A673 (cell line): ENCODE data around the gene NRP2. TPM values are rescaled to one million over a fixed set of nuclear protein-coding genes. Genes with fewer than 3 reads are reported as not detected.

Source experiments
- BruUV-seq: library from RNA; stranded (reverse); fragments of 400-500 nt; replicated peaks from 2 replicates; lab custom pipeline; 2021; lab: Mats Ljungman, UMichigan
- CTCF ChIA-PET: fragments of 300-600 bp; sonication (Branson Sonifier 250); formaldehyde crosslinking; loops from one replicate; lab custom pipeline; 2022; ENCODE audit warnings: antibody characterized with exemption; lab: Charles Lee
- POLR2A ChIA-PET: fragments of 300-600 bp; sonication (Branson Sonifier 250); formaldehyde crosslinking; loops from one replicate; lab custom pipeline; 2022; ENCODE audit warnings: antibody characterized with exemption; ENCODE audit not compliant: low non-redundant PET; lab: Charles Lee
- DNase-seq: peaks from one replicate; pipeline ENCODE4 v3.0.0-alpha.2; 2015; ENCODE audit warnings: low spot score
- H3K27ac ChIP-seq: fragments of 200-600 bp; sonication (generic); 2 replicates; pipeline ENCODE4 v1.5.1; 2016; ENCODE audit warnings: mixed run types, low read depth, mild to moderate bottlenecking, mixed read lengths, antibody characterized with exemption, low read length; ENCODE audit not compliant: poor library complexity, severe bottlenecking
- H3K27me3 ChIP-seq: fragments of 200-600 bp; sonication (generic); replicated peaks from 2 replicates; pipeline ENCODE4 v1.6.1; 2017; ENCODE audit warnings: mixed run types, low read depth, mild to moderate bottlenecking, mixed read lengths, antibody characterized with exemption, low read length; ENCODE audit not compliant: insufficient read depth, poor library complexity
- H3K36me3 ChIP-seq: fragments of 200-600 bp; sonication (generic); 2 replicates; pipeline ENCODE4 v1.6.1; 2016; ENCODE audit warnings: mixed run types, mild to moderate bottlenecking, mixed read lengths, antibody characterized with exemption, low read length; ENCODE audit not compliant: insufficient read depth, poor library complexity, severe bottlenecking
- H3K4me1 ChIP-seq: fragments of 200-600 bp; sonication (generic); 2 replicates; pipeline ENCODE4 v1.6.1; 2017; ENCODE audit warnings: mixed run types, mild to moderate bottlenecking, mixed read lengths, antibody characterized with exemption, low read length; ENCODE audit not compliant: insufficient read depth, poor library complexity, severe bottlenecking
- H3K4me3 ChIP-seq: fragments of 200-600 bp; sonication (generic); 2 replicates; pipeline ENCODE4 v1.5.1; 2016; ENCODE audit warnings: low read depth, mixed run types, mild to moderate bottlenecking, mixed read lengths, low read length; ENCODE audit not compliant: poor library complexity, severe bottlenecking
- H3K9me3 ChIP-seq: fragments of 200-600 bp; sonication (generic); 2 replicates; pipeline ENCODE4 v1.6.1; 2016; ENCODE audit warnings: mixed run types, low read depth, mild to moderate bottlenecking, mixed read lengths, antibody characterized with exemption, low read length; ENCODE audit not compliant: poor library complexity, severe bottlenecking
- EZH2 ChIP-seq: fragments of 200-600 bp; sonication (generic); IDR thresholded peaks from 2 replicates; pipeline ENCODE4 v1.6.1; 2017; ENCODE audit warnings: borderline replicate concordance, low read depth, mild to moderate bottlenecking, mixed read lengths, antibody characterized with exemption, low read length; ENCODE audit not compliant: poor library complexity, severe bottlenecking
- intact Hi-C: fragments of 100-400 bp; cut with micrococcal nuclease; formaldehyde crosslinking; loops from one replicate; pipeline ENCODE4 v1.10.0; 2022; ENCODE audit not compliant: unreplicated experiment
- total RNA-seq: library from RNA; stranded (reverse); gene quantifications from 2 replicates; pipeline ENCODE4 v1.2.3, GENCODE V29; 2021
- TF ChIP-seq, protein P1 (sequence below): fragments of 300-800, 200-600 bp; sonication (generic); conservative IDR thresholded peaks from 2 replicates; pipeline ENCODE4 v1.5.1; 2017; ENCODE audit warnings: low read depth, mild to moderate bottlenecking, antibody characterized with exemption, low read length, moderate library complexity, mixed read lengths

Gene NRP2
- total RNA-seq, 1 experiment from 2014 or later, result 4.0 TPM

- CTCF ChIA-PET, result interaction anchor here (0.6 kb wide), 1 partner anchor 36 kb away, joined by 3 read pairs; no protein-coding TSS in a partner anchor
- TF ChIP-seq EZH2, result no peak
- TF ChIP-seq, protein P1, sequence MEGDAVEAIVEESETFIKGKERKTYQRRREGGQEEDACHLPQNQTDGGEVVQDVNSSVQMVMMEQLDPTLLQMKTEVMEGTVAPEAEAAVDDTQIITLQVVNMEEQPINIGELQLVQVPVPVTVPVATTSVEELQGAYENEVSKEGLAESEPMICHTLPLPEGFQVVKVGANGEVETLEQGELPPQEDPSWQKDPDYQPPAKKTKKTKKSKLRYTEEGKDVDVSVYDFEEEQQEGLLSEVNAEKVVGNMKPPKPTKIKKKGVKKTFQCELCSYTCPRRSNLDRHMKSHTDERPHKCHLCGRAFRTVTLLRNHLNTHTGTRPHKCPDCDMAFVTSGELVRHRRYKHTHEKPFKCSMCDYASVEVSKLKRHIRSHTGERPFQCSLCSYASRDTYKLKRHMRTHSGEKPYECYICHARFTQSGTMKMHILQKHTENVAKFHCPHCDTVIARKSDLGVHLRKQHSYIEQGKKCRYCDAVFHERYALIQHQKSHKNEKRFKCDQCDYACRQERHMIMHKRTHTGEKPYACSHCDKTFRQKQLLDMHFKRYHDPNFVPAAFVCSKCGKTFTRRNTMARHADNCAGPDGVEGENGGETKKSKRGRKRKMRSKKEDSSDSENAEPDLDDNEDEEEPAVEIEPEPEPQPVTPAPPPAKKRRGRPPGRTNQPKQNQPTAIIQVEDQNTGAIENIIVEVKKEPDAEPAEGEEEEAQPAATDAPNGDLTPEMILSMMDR, result no peak
- no peaks in the 10 kb centered on the region for H3K36me3 ChIP-seq
- no peaks in the 10 kb centered on the region for H3K27me3 ChIP-seq
- no peak for DNase-seq
- H3K4me1 ChIP-seq, result no peaks in the 10 kb centered on the region
- no peak overlapping the region for H3K4me3 ChIP-seq
- H3K27ac ChIP-seq, result no peak overlapping the region
- no TSS peak for BruUV-seq
- POLR2A ChIA-PET, result no interaction called here
- intact Hi-C loops, result no loop called here
- no peaks in the 10 kb centered on the region for H3K9me3 ChIP-seq
These were observed 75.8 kb downstream of the NRP2 start for GRCh38 chr2:205758051-205758450.

DNA sequence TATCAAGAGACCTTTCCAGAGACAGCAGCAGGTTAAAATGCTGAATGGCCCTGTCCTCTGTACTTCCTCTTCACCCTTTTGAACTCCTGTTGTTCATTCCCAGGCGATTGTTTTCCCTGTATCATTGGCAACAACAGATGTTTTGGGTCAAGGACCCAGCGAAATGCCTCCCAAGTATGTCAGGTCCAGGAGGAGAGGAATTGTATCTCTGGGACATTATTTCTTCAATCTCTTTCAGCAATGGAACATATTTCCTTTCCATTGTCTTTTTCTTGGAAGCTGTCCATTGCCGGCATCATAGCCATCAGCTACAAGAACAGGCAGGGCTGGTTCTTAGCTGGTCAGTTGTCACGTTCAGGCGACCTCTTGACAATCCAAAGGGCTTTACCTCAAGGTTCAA, 76.2 kb downstream of the NRP2 start:
- no peaks in the 10 kb centered on the region for H3K36me3 ChIP-seq
- no peaks in the 10 kb centered on the region for H3K27me3 ChIP-seq
- no peaks in the 10 kb centered on the region for H3K9me3 ChIP-seq
- TF ChIP-seq, protein P1, result no peak
- no peak for TF ChIP-seq EZH2
- no TSS peak for BruUV-seq
- no peaks in the 10 kb centered on the region for H3K4me1 ChIP-seq
- intact Hi-C loops, result no loop called here
- no peak for DNase-seq
- no peak overlapping the region for H3K4me3 ChIP-seq
- POLR2A ChIA-PET, result no interaction called here
- CTCF ChIA-PET, result interaction anchor here (0.6 kb wide), 1 partner anchor 37 kb away, joined by 3 read pairs; no protein-coding TSS in a partner anchor
- no peak overlapping the region for H3K27ac ChIP-seq

DNA sequence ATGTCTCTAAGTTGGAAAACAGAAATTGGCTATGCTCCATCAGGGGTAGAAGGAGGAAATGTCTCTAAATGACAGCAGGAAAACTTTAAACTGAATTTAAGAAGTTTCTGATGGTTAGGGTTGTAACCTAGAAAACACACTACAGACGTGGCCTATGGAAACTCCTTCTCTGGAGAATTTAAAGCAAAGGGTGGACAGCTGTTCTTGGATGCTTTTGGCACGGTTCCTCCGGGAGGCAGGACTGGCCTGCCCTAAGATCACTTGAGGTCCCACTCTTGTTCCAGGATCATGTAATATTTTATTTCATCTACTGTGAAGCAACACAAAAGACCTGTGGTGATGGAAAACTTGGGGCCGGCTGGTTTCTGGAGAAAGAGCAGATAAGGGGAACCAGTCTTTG, 77.0 kb downstream of the NRP2 start:
- ChIA-PET POLR2A (no interaction called here), CTCF (no interaction called here)
- no peaks in the 10 kb centered on the region for H3K9me3 ChIP-seq
- H3K4me3 ChIP-seq, result no peak overlapping the region
- H3K36me3 ChIP-seq, result no peaks in the 10 kb centered on the region
- TF ChIP-seq, protein P1, result no peak
- TF ChIP-seq EZH2, result no peak
- no peak overlapping the region for H3K27ac ChIP-seq
- intact Hi-C loops, result no loop called here
- no peaks in the 10 kb centered on the region for H3K4me1 ChIP-seq
- BruUV-seq, result no TSS peak
- DNase-seq, result no peak
- no peaks in the 10 kb centered on the region for H3K27me3 ChIP-seq
